ENCODE data around the gene SUPT4H1. TPM values are rescaled to one million over a fixed set of nuclear protein-coding genes. Genes with fewer than 3 reads are reported as not detected.

SUPT4H1 gene
- total and polyA plus RNA-seq, 2 experiments from 2014 or later: 82.2 to 83.7 TPM

- no peak overlapping the region for H3K4me2 ChIP-seq
- H3K4me3 ChIP-seq: no peak overlapping the region
- no peak overlapping the region for H2AFZ ChIP-seq
- no peak overlapping the region for H3K4me3 Mint-ChIP-seq
- no peaks in the 10 kb centered on the region for H3K36me3 ChIP-seq (ENCODE audit: insufficient read depth)
- no peaks in the 10 kb centered on the region for H4K20me1 ChIP-seq (replicated peaks; ENCODE audit: insufficient read depth)
- no peak for TF ChIP-seq EZH2 (IDR thresholded peaks at IDR 0.05; ENCODE audit: low read depth, unreplicated experiment)
- TF ChIP-seq ETS1 (IDR thresholded peaks at IDR 0.05): no peak
- TF ChIP-seq POLR2AphosphoS5 (IDR thresholded peaks at IDR 0.05; ENCODE audit: low read depth): no peak
- TF ChIP-seq ZNF331 (CRISPR knock-in tag; IDR thresholded peaks at IDR 0.05; ENCODE audit: low read depth): no peak
- no peak for TF ChIP-seq EZH2phosphoT487 (IDR thresholded peaks at IDR 0.05; ENCODE audit: unreplicated experiment)
- no peak for TF ChIP-seq ZNF114 (CRISPR knock-in tag; IDR thresholded peaks at IDR 0.05)
- no peak for TF ChIP-seq NANOG (IDR thresholded peaks at IDR 0.05; ENCODE audit: borderline replicate concordance)
- TF ChIP-seq, protein P1, sequence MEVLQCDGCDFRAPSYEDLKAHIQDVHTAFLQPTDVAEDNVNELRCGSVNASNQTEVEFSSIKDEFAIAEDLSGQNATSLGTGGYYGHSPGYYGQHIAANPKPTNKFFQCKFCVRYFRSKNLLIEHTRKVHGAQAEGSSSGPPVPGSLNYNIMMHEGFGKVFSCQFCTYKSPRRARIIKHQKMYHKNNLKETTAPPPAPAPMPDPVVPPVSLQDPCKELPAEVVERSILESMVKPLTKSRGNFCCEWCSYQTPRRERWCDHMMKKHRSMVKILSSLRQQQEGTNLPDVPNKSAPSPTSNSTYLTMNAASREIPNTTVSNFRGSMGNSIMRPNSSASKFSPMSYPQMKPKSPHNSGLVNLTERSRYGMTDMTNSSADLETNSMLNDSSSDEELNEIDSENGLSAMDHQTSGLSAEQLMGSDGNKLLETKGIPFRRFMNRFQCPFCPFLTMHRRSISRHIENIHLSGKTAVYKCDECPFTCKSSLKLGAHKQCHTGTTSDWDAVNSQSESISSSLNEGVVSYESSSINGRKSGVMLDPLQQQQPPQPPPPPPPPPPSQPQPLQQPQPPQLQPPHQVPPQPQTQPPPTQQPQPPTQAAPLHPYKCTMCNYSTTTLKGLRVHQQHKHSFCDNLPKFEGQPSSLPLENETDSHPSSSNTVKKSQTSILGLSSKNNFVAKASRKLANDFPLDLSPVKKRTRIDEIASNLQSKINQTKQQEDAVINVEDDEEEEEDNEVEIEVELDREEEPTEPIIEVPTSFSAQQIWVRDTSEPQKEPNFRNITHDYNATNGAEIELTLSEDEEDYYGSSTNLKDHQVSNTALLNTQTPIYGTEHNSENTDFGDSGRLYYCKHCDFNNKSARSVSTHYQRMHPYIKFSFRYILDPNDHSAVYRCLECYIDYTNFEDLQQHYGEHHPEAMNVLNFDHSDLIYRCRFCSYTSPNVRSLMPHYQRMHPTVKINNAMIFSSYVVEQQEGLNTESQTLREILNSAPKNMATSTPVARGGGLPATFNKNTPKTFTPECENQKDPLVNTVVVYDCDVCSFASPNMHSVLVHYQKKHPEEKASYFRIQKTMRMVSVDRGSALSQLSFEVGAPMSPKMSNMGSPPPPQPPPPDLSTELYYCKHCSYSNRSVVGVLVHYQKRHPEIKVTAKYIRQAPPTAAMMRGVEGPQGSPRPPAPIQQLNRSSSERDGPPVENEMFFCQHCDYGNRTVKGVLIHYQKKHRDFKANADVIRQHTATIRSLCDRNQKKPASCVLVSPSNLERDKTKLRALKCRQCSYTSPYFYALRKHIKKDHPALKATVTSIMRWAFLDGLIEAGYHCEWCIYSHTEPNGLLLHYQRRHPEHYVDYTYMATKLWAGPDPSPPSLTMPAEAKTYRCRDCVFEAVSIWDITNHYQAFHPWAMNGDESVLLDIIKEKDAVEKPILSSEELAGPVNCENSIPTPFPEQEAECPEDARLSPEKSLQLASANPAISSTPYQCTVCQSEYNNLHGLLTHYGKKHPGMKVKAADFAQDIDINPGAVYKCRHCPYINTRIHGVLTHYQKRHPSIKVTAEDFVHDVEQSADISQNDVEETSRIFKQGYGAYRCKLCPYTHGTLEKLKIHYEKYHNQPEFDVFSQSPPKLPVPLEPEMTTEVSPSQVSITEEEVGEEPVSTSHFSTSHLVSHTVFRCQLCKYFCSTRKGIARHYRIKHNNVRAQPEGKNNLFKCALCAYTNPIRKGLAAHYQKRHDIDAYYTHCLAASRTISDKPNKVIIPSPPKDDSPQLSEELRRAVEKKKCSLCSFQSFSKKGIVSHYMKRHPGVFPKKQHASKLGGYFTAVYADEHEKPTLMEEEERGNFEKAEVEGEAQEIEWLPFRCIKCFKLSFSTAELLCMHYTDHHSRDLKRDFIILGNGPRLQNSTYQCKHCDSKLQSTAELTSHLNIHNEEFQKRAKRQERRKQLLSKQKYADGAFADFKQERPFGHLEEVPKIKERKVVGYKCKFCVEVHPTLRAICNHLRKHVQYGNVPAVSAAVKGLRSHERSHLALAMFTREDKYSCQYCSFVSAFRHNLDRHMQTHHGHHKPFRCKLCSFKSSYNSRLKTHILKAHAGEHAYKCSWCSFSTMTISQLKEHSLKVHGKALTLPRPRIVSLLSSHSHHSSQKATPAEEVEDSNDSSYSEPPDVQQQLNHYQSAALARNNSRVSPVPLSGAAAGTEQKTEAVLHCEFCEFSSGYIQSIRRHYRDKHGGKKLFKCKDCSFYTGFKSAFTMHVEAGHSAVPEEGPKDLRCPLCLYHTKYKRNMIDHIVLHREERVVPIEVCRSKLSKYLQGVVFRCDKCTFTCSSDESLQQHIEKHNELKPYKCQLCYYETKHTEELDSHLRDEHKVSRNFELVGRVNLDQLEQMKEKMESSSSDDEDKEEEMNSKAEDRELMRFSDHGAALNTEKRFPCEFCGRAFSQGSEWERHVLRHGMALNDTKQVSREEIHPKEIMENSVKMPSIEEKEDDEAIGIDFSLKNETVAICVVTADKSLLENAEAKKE (CRISPR knock-in tag; IDR thresholded peaks at IDR 0.05): no peak
- TF ChIP-seq CTCF (conservative IDR thresholded peaks at IDR 0.05; ENCODE audit: low read depth in 2 of 2): no peak
- TF ChIP-seq STAT1 (IDR thresholded peaks at IDR 0.05; ENCODE audit: unreplicated experiment): no peak
- no peak for TF ChIP-seq CREB1 (CRISPR knock-in tag; IDR thresholded peaks at IDR 0.05; ENCODE audit: low read depth)
- TF ChIP-seq REST (IDR thresholded peaks at IDR 0.05; ENCODE audit: unreplicated experiment): no peak
- TF ChIP-seq JUNB (IDR thresholded peaks at IDR 0.05; ENCODE audit: unreplicated experiment): no peak
- no peaks in the 10 kb centered on the region for H3K36me3 Mint-ChIP-seq (ENCODE audit: low read depth)
- peaks cover 14% of the 10 kb centered on the region for H3K4me1 Mint-ChIP-seq
- H3K9me3 Mint-ChIP-seq: no peaks in the 10 kb centered on the region; the same call in 2 of the 3 replicates
- H3K27me3 Mint-ChIP-seq (ENCODE audit: insufficient read depth, low read depth, poor library complexity): peaks cover 19% of the 10 kb centered on the region
- DNase-seq (ENCODE audit: low spot score): no peak
- no peak overlapping the region for H3K27ac ChIP-seq (ENCODE audit: low read depth)
- ATAC-seq: no peak
- H3K4me1 ChIP-seq (ENCODE audit: insufficient read depth): peaks cover 11% of the 10 kb centered on the region; the same call in 1 of the 2 replicates
- no peaks in the 10 kb centered on the region for H3F3A ChIP-seq (replicated peaks; ENCODE audit: low read depth)
- no peaks in the 10 kb centered on the region for H3K79me2 ChIP-seq (replicated peaks; ENCODE audit: insufficient read depth)
- peaks cover 19% of the 10 kb centered on the region for H3K27me3 ChIP-seq (ENCODE audit: insufficient read depth)
- no peak overlapping the region for H3K27ac Mint-ChIP-seq
- H3K9me2 ChIP-seq (ENCODE audit: insufficient read depth): no peaks in the 10 kb centered on the region
These were observed 31.8 kb downstream of the SUPT4H1 start for GRCh38 chr17:58320163-58320558.
